Mucosa of rectum (tissue), 2 donors: Measurements from ENCODE around the gene PLCH1.

Experiments
- H3K27ac ChIP-seq, 2 donors: one replicate each; pipeline ENCODE4 v1.7.0; 2013; ENCODE audit warnings: inconsistent platforms in 2 of 2, low read depth in 2 of 2, low read length in 2 of 2
- H3K27me3 ChIP-seq, 2 donors: one replicate each; pipeline ENCODE4 v1.7.0; 2013; ENCODE audit warnings: low read length in 2 of 2; ENCODE audit not compliant: control insufficient read depth in 2 of 2, insufficient read depth in 2 of 2
- H3K36me3 ChIP-seq, 2 donors: one replicate each; pipeline ENCODE4 v1.7.0; 2013; ENCODE audit warnings: low read length in 2 of 2; ENCODE audit not compliant: control insufficient read depth in 2 of 2, insufficient read depth in 2 of 2
- H3K4me1 ChIP-seq, 2 donors: one replicate each; pipeline ENCODE4 v1.7.0; 2013; ENCODE audit warnings: low read length in 2 of 2, mild to moderate bottlenecking in 1 of 2; ENCODE audit not compliant: control insufficient read depth in 2 of 2, insufficient read depth in 2 of 2
- H3K4me3 ChIP-seq, 2 donors: one replicate each; pipeline ENCODE4 v1.7.0; 2013; ENCODE audit warnings: low read length in 2 of 2
- H3K9ac ChIP-seq, 2 donors: one replicate each; pipeline ENCODE4 v1.7.0; 2013; ENCODE audit warnings: low read length in 2 of 2, low read depth in 1 of 2, mild to moderate bottlenecking in 1 of 2
- H3K9me3 ChIP-seq, 2 donors: one replicate each; pipeline ENCODE4 v1.7.0; 2013; ENCODE audit warnings: low read length in 2 of 2; ENCODE audit not compliant: control insufficient read depth in 2 of 2
- donor health status: healthy.
- donor health status: Normal muscosa, but diverticular disease.

PLCH1 gene

GRCh38 chr3:155560594-155560993 is 184.3 kb downstream of the PLCH1 start:
- no peak overlapping the region for H3K4me3 ChIP-seq
- H3K27me3 ChIP-seq, result no peaks in the 10 kb centered on the region
- H3K9me3 ChIP-seq, result no peaks in the 10 kb centered on the region
- no peak overlapping the region for H3K9ac ChIP-seq
- H3K27ac ChIP-seq, result no peak overlapping the region
- no peaks in the 10 kb centered on the region for H3K4me1 ChIP-seq
- H3K36me3 ChIP-seq, result peaks cover 0 to 5% of the 10 kb centered on the region in 2 donors

GRCh38 chr3:155560135-155560534 is 184.7 kb downstream of the PLCH1 start:
- Histone ChIP-seq H3K4me3 (no peak overlapping the region), H3K9ac (no peak overlapping the region), H3K27ac (no peak overlapping the region), H3K4me1 (no peaks in the 10 kb centered on the region), H3K27me3 (no peaks in the 10 kb centered on the region), H3K9me3 (no peaks in the 10 kb centered on the region), H3K36me3 (peaks cover 0 to 5% of the 10 kb centered on the region in 2 donors)

- H3K36me3 ChIP-seq, result peaks cover 0 to 8% of the 10 kb centered on the region in 2 donors
- no peaks in the 10 kb centered on the region for H3K9me3 ChIP-seq
- H3K9ac ChIP-seq, result no peak overlapping the region
- H3K27ac ChIP-seq, result no peak overlapping the region
- H3K4me1 ChIP-seq, result no peaks in the 10 kb centered on the region
- H3K27me3 ChIP-seq, result no peaks in the 10 kb centered on the region
- H3K4me3 ChIP-seq, result no peak overlapping the region
Measured at GRCh38 chr3:155556531-155556930, 188.3 kb downstream of the PLCH1 start.

GRCh38 chr3:155555479-155556060 is 189.3 kb downstream of the PLCH1 start:
- Histone ChIP-seq H3K4me3 (no peak overlapping the region), H3K27ac (no peak overlapping the region), H3K4me1 (no peaks in the 10 kb centered on the region), H3K36me3 (peaks cover 0 to 8% of the 10 kb centered on the region in 2 donors), H3K27me3 (no peaks in the 10 kb centered on the region), H3K9me3 (no peaks in the 10 kb centered on the region), H3K9ac (no peak overlapping the region)

- no peaks in the 10 kb centered on the region for H3K4me1 ChIP-seq
- H3K4me3 ChIP-seq, result no peak overlapping the region
- no peaks in the 10 kb centered on the region for H3K9me3 ChIP-seq
- H3K9ac ChIP-seq, result no peak overlapping the region
- H3K36me3 ChIP-seq, result peaks cover 0 to 8% of the 10 kb centered on the region in 2 donors
- H3K27ac ChIP-seq, result no peak overlapping the region
- H3K27me3 ChIP-seq, result no peaks in the 10 kb centered on the region
Measured at GRCh38 chr3:155554777-155555451, 190.0 kb downstream of the PLCH1 start.

- Histone ChIP-seq H3K4me1 (no peaks in the 10 kb centered on the region), H3K27ac (no peak overlapping the region), H3K36me3 (peaks cover 3 to 8% of the 10 kb centered on the region in 2 donors), H3K9me3 (no peaks in the 10 kb centered on the region), H3K4me3 (no peak overlapping the region), H3K9ac (no peak overlapping the region), H3K27me3 (no peaks in the 10 kb centered on the region)
Measured at GRCh38 chr3:155553780-155554179, 191.1 kb downstream of the PLCH1 start.

GRCh38 chr3:155553326-155553725 is 191.5 kb downstream of the PLCH1 start:
- H3K36me3 ChIP-seq, result peaks cover 3 to 9% of the 10 kb centered on the region in 2 donors
- H3K4me1 ChIP-seq, result no peaks in the 10 kb centered on the region
- H3K4me3 ChIP-seq, result no peak overlapping the region
- H3K9me3 ChIP-seq, result no peaks in the 10 kb centered on the region
- H3K27me3 ChIP-seq, result no peaks in the 10 kb centered on the region
- H3K9ac ChIP-seq, result no peak overlapping the region
- H3K27ac ChIP-seq, result no peak overlapping the region

GRCh38 chr3:155550391-155550790 is 194.5 kb downstream of the PLCH1 start:
- no peak overlapping the region for H3K4me3 ChIP-seq
- no peaks in the 10 kb centered on the region for H3K4me1 ChIP-seq
- H3K27ac ChIP-seq, result no peak overlapping the region
- H3K27me3 ChIP-seq, result no peaks in the 10 kb centered on the region
- H3K9me3 ChIP-seq, result no peaks in the 10 kb centered on the region
- no peak overlapping the region for H3K9ac ChIP-seq
- peaks cover 5 to 12% of the 10 kb centered on the region in 2 donors for H3K36me3 ChIP-seq

- Histone ChIP-seq H3K36me3 (peaks cover 5 to 11% of the 10 kb centered on the region in 2 donors), H3K27me3 (no peaks in the 10 kb centered on the region), H3K27ac (no peak overlapping the region), H3K9ac (no peak overlapping the region), H3K4me1 (no peaks in the 10 kb centered on the region), H3K4me3 (no peak overlapping the region), H3K9me3 (no peaks in the 10 kb centered on the region)
Measured at GRCh38 chr3:155549087-155549486, 195.8 kb downstream of the PLCH1 start.

GRCh38 chr3:155548195-155548594 is 196.7 kb downstream of the PLCH1 start:
- Histone ChIP-seq H3K4me3 (no peak overlapping the region), H3K9me3 (no peaks in the 10 kb centered on the region), H3K4me1 (no peaks in the 10 kb centered on the region), H3K36me3 (peaks cover 4 to 5% of the 10 kb centered on the region in 2 donors), H3K9ac (no peak overlapping the region), H3K27ac (no peak overlapping the region), H3K27me3 (no peaks in the 10 kb centered on the region)
